HG02938 (cell line): ENCODE results near the gene PLAAT4.
"Not testable (repeated sequence)": the region's sequence is repeated elsewhere in the genome, so short reads cannot be mapped to it uniquely, and the experiment has no call there.

Experiments used
- ATAC-seq: cut with Tn5 transposase; IDR thresholded peaks from one replicate; pipeline ENCODE4 v1.9.1; 2021; ENCODE audit warnings: mild to moderate bottlenecking, moderate library complexity; ENCODE audit not compliant: unreplicated experiment

PLAAT4 gene

DNA sequence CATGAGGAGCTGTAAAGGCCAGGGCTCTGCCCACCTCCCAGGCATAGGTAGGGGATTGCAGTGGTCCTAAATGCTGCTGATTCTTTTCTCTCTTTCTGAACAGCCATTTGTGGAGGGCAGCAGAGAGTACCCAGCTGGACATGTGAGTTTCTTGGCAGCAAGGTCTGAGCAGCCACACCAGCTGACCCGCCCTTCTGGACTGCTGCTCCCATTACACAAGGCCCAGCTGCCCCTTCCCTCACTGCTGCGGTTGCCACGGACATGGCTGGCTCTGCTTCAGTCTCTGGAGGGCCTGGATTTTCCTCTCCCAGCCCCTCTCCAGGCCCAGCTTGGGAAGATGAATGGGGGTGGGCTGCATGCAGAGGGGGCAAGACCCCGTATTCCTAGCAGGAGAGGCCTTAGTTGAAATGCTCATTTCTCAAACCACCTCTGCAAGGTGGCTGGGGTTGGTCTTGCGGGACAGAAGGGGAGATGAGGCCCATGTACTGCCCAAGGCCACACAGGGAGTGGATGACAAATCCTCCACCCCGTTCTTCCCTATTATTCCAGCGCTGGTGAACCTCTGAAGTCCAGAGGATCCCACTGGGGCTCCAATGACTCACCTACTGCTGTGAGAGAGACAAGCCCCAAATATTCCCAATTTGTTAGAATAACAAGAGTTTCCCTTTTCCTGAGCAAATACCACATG lies 26.1 kb upstream of the PLAAT4 start:
- ATAC-seq: no peak

- ATAC-seq: no peak
Observed at GRCh38 chr11:63511048-63511748, 25.4 kb upstream of the PLAAT4 start.

DNA sequence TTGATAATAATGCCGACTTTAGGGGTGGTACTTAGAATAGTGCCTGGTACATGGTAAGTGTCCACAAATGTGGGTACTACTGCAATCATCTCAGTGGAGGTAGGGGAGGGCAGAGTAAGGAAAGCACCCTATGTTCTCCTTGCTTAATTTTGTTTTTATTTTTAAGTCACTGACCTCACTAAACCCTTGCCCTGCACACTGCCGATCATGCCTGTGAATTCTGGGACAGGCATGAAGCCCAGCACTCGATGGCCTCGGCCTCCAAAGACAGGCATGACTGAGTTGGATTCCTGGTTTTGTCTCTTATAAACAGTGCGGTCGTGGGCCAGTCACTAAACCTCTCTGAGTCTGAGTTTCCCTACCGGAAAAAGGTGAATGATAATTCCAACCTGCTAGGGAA lies 23.8 kb upstream of the PLAAT4 start:
- ATAC-seq: no peak

GRCh38 chr11:63516109-63516508 lies 20.5 kb upstream of the PLAAT4 start:
- no peak for ATAC-seq

DNA sequence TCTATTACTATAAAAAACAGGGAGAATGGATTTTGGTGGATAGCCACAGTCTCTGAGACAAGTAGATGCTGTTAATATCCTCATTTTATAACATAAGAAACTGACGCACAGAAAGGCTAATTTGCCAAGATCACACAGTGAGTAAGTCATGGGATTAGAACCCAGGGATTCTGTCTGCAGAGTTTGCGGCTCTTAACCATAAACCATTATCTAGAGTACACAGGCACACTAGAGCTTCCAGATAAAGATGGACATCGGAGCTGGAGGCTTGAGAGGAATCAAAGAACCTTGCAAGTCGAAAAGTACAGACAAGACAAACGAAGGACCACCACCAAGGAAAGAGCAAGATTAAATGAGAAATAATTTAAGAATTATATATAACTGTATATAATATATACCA lies 19.5 kb upstream of the PLAAT4 start:
- no peak for ATAC-seq

- no peak for ATAC-seq
Observed at GRCh38 chr11:63518548-63518947, 18.1 kb upstream of the PLAAT4 start.

- ATAC-seq: no peak
Observed at GRCh38 chr11:63520606-63521170, 15.9 kb upstream of the PLAAT4 start.

- no peak for ATAC-seq
Observed at GRCh38 chr11:63521896-63522295, 14.7 kb upstream of the PLAAT4 start.

DNA sequence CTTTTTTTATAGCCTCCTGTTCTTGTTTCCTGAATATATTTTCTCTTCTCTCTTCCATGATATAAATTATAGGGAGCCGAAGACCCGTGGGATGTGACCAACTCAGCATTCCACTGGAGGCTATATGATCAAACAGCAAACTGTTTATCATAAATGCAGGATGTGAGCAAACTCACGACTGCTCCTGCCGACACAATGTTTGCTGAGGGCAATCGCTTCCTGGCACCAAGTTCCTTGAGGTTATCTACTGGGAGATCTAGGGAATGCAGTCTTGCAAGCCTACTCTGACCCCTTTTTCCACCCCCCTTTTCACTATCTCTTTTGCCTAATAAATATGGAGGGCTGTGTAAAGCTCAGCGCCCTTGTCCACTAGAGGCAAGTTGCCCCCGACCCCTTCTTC lies 13.5 kb upstream of the PLAAT4 start:
- no peak for ATAC-seq

- ATAC-seq: no peak
Observed at GRCh38 chr11:63527667-63528066, 8.9 kb upstream of the PLAAT4 start.

- ATAC-seq: not testable (repeated sequence)
Observed at GRCh38 chr11:63528156-63528555, 8.5 kb upstream of the PLAAT4 start.

GRCh38 chr11:63528729-63529278 lies 7.8 kb upstream of the PLAAT4 start:
- ATAC-seq: not testable (repeated sequence)

GRCh38 chr11:63529373-63529772 lies 7.2 kb upstream of the PLAAT4 start:
- not testable (repeated sequence) for ATAC-seq

GRCh38 chr11:63530021-63530420 lies 6.6 kb upstream of the PLAAT4 start:
- no peak for ATAC-seq

DNA sequence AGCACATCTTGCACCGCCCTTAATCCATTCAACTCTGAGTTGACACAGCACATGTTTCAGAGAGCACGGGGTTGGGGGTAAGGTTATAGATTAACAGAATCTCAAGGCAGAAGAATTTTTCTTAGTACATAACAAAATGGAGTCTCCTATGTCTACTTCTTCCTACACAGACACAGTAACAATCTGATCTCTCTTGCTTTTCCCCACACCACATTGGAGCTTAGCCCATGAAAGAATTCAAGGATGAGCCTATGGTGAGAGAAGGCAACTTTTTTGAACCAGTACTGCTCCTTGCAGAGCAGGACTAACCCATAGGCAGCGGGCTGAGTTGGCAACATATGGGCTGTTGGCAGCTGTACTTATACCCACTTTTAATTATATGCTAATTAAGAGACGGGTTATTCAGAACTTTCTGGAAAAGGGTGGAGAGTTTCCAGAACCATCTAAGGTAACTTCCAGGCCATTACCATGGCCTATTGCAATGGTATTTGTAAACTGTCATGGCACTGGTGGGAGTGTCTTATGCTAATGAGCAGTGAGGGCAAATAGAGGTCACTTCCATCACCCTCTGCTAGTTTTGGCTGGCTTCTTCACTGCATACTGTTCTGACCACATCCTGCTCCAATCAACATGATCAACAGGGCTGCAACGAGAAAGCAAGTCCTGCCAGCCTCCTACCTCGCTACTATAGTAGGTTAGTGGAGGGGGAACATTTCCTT lies 5.4 kb upstream of the PLAAT4 start:
- peak; percentile 79 for ATAC-seq

- ATAC-seq: no peak
Observed at GRCh38 chr11:63532117-63532516, 4.5 kb upstream of the PLAAT4 start.

- no peak for ATAC-seq
Observed at GRCh38 chr11:63532799-63533475, 3.7 kb upstream of the PLAAT4 start.

- no peak for ATAC-seq
Observed at GRCh38 chr11:63534076-63534475, 2.5 kb upstream of the PLAAT4 start.

GRCh38 chr11:63534895-63535461 lies 1.6 kb upstream of the PLAAT4 start:
- ATAC-seq: peak; percentile 44

- ATAC-seq: no peak
Observed at GRCh38 chr11:63535734-63536133, 874 bp upstream of the PLAAT4 start.
